Cardiac fibroblast (primary cell): ENCODE data around the gene SLC13A5.

Source experiments
- DNase-seq, 2 donors: peaks; one replicate each; pipeline versions ENCODE4 v3.0.0 to v3.0.0-alpha.2; 2010; ENCODE audit warnings: low read depth in 2 of 2
- H3K4me3 ChIP-seq, 2 donors: replicated peaks in 1 of 2; 1 replicate in 1 of 2; 2 replicates in 1 of 2; pipeline ENCODE4 v1.5.1; 2011; ENCODE audit warnings: low read depth in 2 of 2, low read length in 2 of 2, mild to moderate bottlenecking in 2 of 2, moderate library complexity in 1 of 2
- CTCF ChIP-seq: IDR thresholded peaks from one replicate; pipeline ENCODE4 v1.5.1; 2011; ENCODE audit warnings: low read depth, mild to moderate bottlenecking, low read length, inconsistent platforms

The SLC13A5 gene

GRCh38 chr17:6651919-6652452 lies 61.2 kb downstream of the SLC13A5 start:
- no peak for TF ChIP-seq CTCF
- H3K4me3 ChIP-seq: peak overlapping the region; percentile 83 to 98
- DNase-seq: peak in 1 of 2 donors; percentile 29

GRCh38 chr17:6651354-6651918 lies 61.7 kb downstream of the SLC13A5 start, which contains the start of the genes C17orf100 and MED31:
Gene C17orf100, plus strand, starts transcription at chr17:6651762. Its CDS starts 152 bp downstream, at chr17:6651914.
Gene MED31, minus strand, starts transcription at chr17:6651605. Its CDS starts 77 bp downstream, at chr17:6651528.
- no peak for TF ChIP-seq CTCF
- DNase-seq: peak; percentile 92 to 93
- peak within 1 kb of the TSS; percentile 83 to 98 for H3K4me3 ChIP-seq

- peak in 1 of 2 donors; percentile 11 for DNase-seq
- peak; percentile 15 for TF ChIP-seq CTCF
- no peak overlapping the region for H3K4me3 ChIP-seq
These were observed 65.0 kb downstream of the SLC13A5 start for GRCh38 chr17:6648181-6648580.

DNA sequence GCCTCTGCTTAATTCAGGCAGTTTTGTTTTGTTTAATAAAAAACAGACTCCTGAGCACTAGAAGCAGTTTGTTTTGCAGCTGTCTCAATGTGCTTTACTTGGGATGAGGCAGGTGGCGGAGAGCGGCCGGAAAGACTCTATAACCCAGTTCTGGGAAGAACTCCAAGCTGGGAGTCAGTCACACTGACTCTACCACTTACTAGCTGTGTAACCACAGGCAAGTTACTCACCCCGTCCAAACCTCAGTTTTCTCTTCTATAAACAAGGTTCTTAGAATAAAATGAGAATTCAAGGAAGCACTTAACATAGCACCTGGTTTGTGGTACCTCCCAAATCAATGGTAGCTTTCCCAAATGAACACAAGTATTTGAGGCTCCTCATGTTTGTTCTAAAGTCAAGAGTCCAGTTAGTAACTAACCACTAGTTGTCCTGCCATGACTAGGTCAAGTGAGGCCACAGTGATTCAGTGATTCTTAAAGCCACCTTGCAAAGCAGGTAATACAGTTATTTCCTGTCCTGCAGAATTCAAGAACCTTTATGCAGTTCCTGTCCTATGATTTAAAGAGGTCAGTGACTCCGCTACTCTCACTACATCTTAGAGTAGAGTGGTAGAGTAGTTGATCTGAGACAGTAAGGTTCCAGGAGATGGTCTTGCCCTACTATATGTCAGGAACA lies 69.6 kb downstream of the SLC13A5 start:
- peak in 1 of 2 donors; percentile 81 for DNase-seq
- TF ChIP-seq CTCF: no peak
- no peak overlapping the region for H3K4me3 ChIP-seq

DNA sequence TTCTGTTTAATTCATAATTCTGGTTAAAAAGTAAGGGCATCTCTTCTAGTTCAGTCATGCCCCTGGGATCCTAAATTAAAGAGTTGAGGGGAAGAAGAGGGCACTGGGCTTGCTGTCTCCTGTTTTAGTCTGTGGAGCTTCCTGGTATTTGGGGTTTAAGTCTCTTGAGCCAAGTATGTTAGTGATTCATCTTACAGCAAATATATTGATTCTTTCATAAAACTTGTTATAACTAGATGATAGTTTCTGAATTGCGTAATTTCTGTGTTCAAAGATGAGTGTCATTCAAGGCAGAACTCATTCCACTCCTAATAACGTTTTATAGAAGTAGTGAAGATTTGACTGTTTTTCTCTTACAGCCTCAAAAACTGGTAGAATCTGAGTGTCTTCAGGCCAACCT lies 70.6 kb downstream of the SLC13A5 start:
- TF ChIP-seq CTCF: no peak
- DNase-seq: no peak
- H3K4me3 ChIP-seq: no peak overlapping the region

- H3K4me3 ChIP-seq: peak overlapping the region; percentile 97 to 99
- TF ChIP-seq CTCF: no peak
- DNase-seq: no peak
These were observed 71.8 kb downstream of the SLC13A5 start for GRCh38 chr17:6641247-6641863.
